Measurements from ENCODE around the gene ATP11A. TPM values are rescaled to one million over a fixed set of nuclear protein-coding genes. Genes with fewer than 3 reads are reported as not detected.

ATP11A gene
- total RNA-seq, 1 donor from 2014 or later, result 23.7 TPM

DNA sequence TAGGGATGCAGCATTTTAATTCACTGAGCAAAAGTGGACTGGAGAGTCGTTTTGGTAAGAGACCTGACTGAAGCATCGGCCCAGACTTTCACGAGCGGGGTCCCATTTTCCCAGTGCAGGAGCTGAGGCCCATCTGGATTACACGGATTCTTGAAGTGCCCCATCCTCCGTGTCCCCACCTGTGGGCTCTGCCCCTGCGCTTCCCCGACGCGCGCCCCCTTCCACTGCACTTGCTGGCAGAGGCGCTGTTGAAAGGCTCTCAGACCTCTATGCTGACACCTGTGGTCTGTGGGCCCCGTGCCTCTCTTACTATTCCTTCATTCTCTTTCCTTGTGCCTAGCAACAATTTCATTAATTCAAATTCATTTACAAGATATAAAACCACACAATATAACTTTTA lies 228.9 kb downstream of the ATP11A start:
- no peak for DNase-seq (ENCODE audit: low read depth, low spot score)

DNA sequence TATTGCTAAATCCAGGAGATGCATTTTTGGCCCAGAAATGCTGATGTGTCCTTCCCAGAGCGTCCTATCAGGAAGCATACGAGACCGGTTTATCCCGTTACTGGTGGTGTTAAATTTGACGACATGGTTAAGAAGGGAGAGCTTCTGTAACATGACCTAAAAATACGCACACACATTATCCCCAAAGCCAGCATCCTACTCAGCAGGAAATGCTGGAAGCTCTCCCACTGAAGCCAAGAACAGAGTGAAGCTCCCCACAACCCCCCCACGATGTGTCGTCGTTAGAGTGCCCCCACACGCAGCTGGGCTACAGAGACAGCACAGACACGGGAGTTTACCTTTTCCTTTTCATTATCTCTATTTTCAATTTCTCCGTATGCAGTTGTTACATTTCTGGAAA lies 234.1 kb downstream of the ATP11A start:
- no peak for DNase-seq (ENCODE audit: low read depth, low spot score)

DNA sequence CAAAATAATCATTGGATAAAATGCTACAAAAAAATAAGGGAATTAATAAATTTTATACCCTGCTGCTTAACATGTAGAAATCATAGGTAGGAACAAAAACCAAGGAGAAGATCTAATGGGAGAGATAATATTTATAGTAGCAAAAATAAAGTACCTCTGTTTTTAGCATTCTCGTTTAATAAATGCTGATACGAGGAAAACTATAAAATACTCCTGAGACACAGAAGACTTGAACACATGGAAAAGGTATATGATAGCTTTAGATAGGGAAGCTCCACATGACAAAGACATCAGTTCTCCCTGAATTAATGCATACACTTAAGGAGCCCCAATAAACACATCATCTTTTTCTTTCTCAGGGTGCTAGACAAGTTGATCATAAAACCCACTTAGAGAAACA lies 234.5 kb downstream of the ATP11A start:
- DNase-seq (ENCODE audit: low read depth, low spot score), result no peak

DNA sequence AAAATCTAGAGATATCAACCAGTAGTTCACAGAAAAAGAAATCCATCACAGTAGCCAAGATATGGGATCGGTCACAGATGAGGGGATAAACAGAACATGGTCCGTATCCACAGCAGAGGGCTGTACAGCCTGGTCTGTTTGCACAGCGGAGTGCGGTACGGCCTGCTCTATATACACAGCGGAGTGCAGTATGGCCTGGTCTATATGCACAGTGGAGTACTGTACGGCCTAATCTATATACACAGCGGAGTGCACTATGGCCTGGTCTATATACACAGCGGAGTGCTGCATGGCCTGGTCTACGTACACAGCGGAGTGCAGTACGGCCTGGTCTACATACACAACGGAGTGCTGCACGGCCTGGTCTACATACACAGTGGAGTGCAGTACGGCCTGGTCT lies 236.2 kb downstream of the ATP11A start:
- no peak for DNase-seq (ENCODE audit: low read depth, low spot score)

DNA sequence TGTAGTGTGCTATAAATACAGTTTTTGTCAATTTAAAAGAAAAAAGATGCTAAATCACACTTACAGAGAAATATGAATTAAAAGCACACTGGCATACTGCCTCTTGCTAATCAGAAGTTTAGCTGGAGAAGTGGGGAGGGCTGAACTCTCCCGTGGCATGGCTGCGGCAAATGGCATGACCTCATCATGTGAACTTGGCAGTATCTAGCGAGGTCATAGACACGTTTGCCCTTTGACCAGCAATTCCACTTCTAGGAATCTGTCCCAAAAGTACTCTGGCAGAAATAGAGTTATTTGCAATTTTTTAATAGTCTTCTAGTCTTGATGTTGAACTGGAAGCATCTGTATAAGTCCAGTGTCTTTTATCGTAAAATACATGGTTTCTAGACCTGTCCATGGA lies 237.2 kb downstream of the ATP11A start:
- no peak for DNase-seq (ENCODE audit: low read depth, low spot score)

DNA sequence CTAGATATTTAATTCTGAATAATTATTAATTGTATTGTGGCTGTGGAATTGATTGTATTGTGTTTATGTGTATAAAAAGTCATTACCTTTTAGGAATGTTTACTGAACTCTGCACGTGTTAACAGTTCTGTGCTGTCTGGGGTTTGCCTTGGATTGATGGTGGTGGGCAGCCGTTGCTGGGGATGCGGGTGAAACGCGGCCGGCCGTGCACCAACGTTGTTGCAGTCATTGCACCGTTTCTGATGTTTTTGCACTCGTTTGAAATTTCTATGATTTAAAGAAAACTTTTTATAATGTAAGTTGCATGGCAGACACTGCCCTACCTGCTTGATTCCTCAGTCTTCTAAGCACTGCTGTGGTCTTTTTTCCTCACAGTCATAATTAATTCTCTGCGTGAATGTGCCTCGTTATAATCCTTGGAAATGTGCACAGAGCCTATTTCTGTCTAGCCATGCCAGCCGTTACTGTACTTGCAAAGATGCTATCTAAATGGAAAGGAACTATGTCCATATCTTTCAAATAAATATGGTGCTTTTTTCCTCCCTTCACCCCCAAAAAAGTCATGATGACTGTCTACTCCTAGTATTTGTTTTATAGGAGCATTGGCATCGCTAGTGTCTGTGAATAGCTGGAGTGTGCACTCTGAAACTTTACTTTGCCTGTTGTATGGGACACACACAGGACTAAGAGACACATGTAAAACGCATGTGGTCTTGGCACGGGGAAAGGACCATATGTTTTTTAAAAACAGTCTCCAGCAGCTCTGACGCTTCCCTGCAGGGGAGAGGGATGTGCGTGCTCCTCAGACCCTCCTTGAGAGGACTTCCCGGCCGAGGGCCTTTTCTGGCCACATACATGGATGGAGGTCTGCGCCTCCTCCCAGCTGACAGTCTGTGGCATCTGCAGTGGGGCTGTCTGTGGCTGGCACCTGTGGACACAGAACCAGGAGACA lies 238.5 kb downstream of the ATP11A start:
- DNase-seq (ENCODE audit: low read depth, low spot score), result no peak

DNA sequence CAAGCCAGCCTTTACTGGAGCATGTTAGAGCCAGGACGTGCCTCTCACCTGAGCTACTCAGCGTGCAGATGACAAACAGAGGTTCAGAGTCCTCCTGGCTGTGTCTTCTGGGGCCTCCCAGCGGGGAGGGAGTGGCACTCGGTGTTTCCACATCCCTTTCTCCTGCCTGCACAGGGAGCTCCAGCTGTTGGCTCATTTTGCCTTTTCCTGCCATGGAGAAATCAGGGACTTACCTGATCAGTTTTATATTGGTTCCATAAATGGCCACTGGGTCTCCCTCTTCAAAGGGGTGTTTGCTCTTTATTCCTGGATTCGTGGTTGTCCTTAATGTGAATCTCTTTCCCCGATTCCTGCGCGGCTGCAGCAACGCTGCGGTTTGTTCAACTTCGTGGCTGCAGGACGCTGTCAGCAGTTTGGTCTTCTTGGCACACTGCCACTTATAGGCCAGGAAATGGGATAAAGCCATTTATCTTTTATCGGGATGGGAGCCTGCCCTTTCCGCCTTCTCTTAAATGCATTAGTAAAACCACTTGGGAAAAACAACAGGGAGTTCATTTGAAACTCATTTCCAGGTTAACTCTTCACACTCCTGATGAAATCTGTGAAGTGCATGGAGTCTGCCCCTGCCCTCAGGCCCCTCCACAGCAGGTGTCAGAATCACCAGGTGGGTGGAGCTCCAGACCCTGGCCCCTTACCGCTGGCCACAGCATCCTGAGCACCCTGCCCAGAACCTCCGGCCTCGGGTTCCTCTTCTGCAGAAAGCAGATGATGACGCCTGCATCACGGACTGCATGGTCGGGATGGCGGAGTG lies 239.3 kb downstream of the ATP11A start:
- no peak for DNase-seq (ENCODE audit: low read depth, low spot score)

DNA sequence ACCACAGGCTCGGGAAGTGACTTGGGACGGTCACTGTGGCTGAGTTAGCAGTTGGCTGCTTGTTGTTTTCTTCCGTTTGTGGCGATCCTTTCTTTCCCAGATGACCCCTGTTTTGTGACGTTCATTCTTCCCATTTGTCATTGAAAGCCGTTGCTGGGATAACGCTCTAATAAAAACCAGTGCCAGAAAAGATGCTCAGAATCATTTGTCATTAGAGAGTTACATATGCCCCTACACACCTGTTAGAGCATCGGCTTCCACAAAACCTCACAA lies 239.9 kb downstream of the ATP11A start:
- no peak for DNase-seq (ENCODE audit: low read depth, low spot score)

DNA sequence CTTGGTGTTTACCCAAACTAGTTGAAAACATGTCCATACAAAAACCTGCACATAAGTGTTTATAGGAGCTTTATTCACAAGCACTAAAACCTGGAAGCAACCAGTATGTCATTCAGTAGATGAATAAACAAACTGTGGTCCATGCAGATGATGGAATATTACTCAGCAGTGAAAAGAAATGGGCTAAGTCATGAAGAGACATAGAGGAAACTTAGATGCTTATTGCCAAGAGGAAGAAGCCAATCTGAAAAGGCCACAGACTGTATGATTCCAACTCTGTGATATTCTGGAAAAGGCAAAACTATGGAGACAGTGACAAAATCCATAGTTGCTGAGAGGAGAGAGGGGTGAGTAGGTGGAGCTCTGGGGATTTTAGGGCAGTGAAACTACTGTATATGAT lies 240.4 kb downstream of the ATP11A start:
- DNase-seq (ENCODE audit: low read depth, low spot score), result no peak

DNA sequence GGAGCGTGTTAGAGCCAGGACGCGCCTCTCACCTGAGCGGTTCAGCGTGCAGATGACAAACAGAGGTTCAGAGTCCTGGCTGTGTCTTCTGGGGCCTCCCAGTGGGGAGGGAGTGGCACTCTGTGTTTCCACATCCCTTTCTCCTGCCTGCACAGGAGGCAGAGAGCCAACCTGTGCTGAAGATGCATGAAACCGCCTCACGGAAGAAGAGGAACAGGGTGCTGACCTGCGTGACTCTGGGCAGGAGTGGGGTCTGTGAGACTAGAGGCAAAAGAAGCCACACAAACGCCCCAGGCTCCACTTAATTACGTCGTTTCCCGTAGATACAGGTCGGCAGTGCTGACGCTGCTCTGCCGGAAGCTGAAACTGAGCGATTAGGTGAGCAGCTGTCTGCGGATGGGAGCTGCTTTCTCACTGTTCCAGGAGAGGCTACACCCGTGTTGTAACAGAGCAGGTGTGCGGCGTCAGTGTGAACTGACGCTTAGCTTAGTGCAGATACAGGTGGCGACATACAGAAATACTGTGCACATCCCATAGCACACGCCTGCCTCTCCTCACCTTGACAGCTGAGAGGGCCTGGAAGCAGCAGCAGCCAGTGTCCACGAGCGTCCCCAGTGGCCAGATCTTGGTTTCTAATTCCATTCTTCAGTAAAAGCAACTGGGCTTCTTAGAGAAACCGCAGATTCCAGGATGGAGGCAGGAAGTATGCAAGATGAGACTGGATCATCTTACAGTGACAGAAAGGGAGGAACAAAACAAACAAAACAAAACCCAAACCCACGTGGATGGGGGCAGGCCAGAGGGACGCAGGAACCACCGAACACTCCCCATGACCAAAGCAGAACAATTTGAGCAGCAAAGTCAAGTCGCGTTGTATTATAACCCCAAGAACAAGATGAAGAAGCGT lies 241.4 kb downstream of the ATP11A start:
- DNase-seq (ENCODE audit: low read depth, low spot score), result no peak

DNA sequence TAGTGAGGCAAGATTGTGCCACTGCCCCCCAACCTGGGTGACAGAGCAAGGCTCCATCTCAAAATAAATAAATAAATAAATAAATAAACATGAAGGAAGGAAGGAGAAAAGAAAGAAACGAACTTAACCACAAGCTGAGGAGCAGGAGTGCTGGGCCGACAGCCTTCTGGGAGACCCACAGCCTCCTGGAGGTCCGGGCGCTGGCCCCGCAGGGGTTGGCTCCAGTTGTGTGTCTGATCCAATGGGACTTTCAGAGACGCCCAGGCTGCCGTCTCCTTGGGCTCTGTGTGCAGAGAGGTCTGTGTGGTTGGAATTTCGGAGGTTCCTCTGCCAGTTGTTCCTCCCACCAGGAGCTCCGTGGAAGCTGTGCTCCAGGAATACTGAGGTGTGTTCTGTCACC lies 243.1 kb downstream of the ATP11A start:
- no peak for DNase-seq (ENCODE audit: low read depth, low spot score)

DNA sequence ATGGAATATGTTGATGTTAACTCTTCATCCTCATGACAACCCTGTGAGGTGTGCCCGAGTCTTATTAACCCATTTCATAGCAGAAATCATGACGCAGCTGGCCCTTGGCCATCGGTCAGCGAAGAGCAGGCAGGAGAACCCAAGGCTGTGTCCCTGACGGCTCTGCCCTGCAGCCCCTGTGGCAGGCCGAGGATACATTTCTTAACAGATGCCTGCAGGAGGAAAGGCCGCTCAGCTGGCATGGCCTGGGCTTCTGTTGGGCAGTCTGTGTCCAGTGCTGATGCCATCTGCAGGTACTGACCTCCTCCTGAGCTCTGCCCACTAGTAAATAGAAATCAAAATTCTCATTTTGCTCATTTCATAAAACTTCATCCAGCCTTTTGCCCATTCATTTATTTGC lies 243.8 kb downstream of the ATP11A start:
- DNase-seq (ENCODE audit: low read depth, low spot score), result no peak

DNA sequence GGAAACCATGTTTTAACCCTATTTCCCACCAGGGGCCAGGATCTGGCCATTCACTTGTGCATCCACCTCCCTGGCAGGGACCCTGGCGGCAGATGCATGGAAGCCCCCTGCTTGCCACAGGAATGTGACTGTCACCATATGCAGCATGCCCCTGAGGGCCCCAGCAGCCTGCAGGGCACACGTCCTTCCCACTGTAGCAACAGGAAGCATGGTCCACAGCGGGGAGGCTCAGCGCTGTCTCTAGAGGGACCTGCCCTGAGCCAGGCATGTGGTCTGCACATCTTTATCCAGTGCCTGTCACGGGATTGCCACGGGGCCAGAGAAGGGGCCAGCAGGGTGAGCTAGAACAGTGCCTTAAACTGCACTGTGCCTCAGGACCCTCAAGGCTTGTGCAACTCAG lies 244.2 kb downstream of the ATP11A start:
- no peak for DNase-seq (ENCODE audit: low read depth, low spot score)

Other genes starting within 250 kb of the ATP11A start
- gene TUBGCP3, start 101.9 kb upstream of the ATP11A start, total RNA-seq, result 22.4 and 26.1 TPM in 2 replicates

Measured in pulmonary artery endothelial cell (primary cell).